ENCODE results near the gene FAM110A.
"Not testable (repeated sequence)": the region's sequence is repeated elsewhere in the genome, so short reads cannot be mapped to it uniquely, and the experiment has no call there.

The FAM110A gene

GRCh38 chr20:845226-845868 lies 11.8 kb downstream of the FAM110A start:
- no peak for DNase-seq

- no peak for DNase-seq
Observed at GRCh38 chr20:845941-846893, 12.7 kb downstream of the FAM110A start.

GRCh38 chr20:846894-847278 lies 13.4 kb downstream of the FAM110A start:
- no peak for DNase-seq

- DNase-seq: no peak
Observed at GRCh38 chr20:848193-848592, 14.7 kb downstream of the FAM110A start.

GRCh38 chr20:848731-849130 lies 15.2 kb downstream of the FAM110A start:
- DNase-seq: not testable (repeated sequence)

GRCh38 chr20:853406-853996 lies 20.0 kb downstream of the FAM110A start:
- DNase-seq: no peak

- DNase-seq: no peak
Observed at GRCh38 chr20:854601-855000, 21.1 kb downstream of the FAM110A start.

GRCh38 chr20:855466-856360 lies 22.2 kb downstream of the FAM110A start:
- no peak for DNase-seq

- DNase-seq: no peak
Observed at GRCh38 chr20:856361-856775, 22.9 kb downstream of the FAM110A start.

GRCh38 chr20:858011-858410 lies 24.5 kb downstream of the FAM110A start:
- DNase-seq: no peak

GRCh38 chr20:859751-860231 lies 26.3 kb downstream of the FAM110A start:
- no peak for DNase-seq

GRCh38 chr20:860891-861290 lies 27.4 kb downstream of the FAM110A start:
- no peak for DNase-seq

- no peak for DNase-seq
Observed at GRCh38 chr20:865440-865839, 31.9 kb downstream of the FAM110A start.

GRCh38 chr20:868279-868678 lies 34.8 kb downstream of the FAM110A start:
- DNase-seq: no peak

- no peak for DNase-seq
Observed at GRCh38 chr20:869606-870005, 36.1 kb downstream of the FAM110A start.

GRCh38 chr20:870758-871157 lies 37.2 kb downstream of the FAM110A start:
- no peak for DNase-seq

GRCh38 chr20:871436-871835 lies 37.9 kb downstream of the FAM110A start:
- DNase-seq: no peak

GRCh38 chr20:871948-872347 lies 38.4 kb downstream of the FAM110A start:
- no peak for DNase-seq

GRCh38 chr20:872855-873520 lies 39.5 kb downstream of the FAM110A start:
- no peak for DNase-seq

GRCh38 chr20:873875-874607 lies 40.5 kb downstream of the FAM110A start:
- DNase-seq: no peak

- no peak for DNase-seq
Observed at GRCh38 chr20:875115-875514, 41.6 kb downstream of the FAM110A start.
